Ectodermal cell (in vitro differentiated cells): ENCODE data around the gene NRARP.

Experiments used
- H3K27ac ChIP-seq: 2 replicates; pipeline ENCODE4 v1.7.0; 2013; ENCODE audit warnings: mild to moderate bottlenecking, low read depth, low read length; ENCODE audit not compliant: insufficient read depth, poor library complexity, severe bottlenecking
- H3K27me3 ChIP-seq: 2 replicates; pipeline ENCODE4 v1.7.0; 2013; ENCODE audit warnings: mild to moderate bottlenecking, low read length; ENCODE audit not compliant: insufficient read depth, control insufficient read depth, poor library complexity, severe bottlenecking
- H3K36me3 ChIP-seq: one replicate; pipeline ENCODE4 v1.7.0; 2013; ENCODE audit warnings: low read length; ENCODE audit not compliant: control insufficient read depth, insufficient read depth
- H3K4me1 ChIP-seq: one replicate; pipeline ENCODE4 v1.7.0; 2013; ENCODE audit warnings: low read length; ENCODE audit not compliant: control insufficient read depth, insufficient read depth
- H3K4me3 ChIP-seq: 2 replicates; pipeline ENCODE4 v1.7.0; 2013; ENCODE audit warnings: low read depth, low read length, control low read depth; ENCODE audit not compliant: insufficient read depth
- H3K9me3 ChIP-seq: 2 replicates; pipeline ENCODE4 v1.7.0; 2013; ENCODE audit warnings: mild to moderate bottlenecking, low read length, moderate library complexity; ENCODE audit not compliant: control insufficient read depth
- whole genome bisulfite sequencing, 2 experiments: methylation state at CpG; one replicate each; pipeline ENCODE4 v1.1.7; 2013; ENCODE audit warnings: missing lambda C conversion rate in 2 of 2; 5-methylcytosine and 5-hydroxymethylcytosine counted together

Gene NRARP

DNA sequence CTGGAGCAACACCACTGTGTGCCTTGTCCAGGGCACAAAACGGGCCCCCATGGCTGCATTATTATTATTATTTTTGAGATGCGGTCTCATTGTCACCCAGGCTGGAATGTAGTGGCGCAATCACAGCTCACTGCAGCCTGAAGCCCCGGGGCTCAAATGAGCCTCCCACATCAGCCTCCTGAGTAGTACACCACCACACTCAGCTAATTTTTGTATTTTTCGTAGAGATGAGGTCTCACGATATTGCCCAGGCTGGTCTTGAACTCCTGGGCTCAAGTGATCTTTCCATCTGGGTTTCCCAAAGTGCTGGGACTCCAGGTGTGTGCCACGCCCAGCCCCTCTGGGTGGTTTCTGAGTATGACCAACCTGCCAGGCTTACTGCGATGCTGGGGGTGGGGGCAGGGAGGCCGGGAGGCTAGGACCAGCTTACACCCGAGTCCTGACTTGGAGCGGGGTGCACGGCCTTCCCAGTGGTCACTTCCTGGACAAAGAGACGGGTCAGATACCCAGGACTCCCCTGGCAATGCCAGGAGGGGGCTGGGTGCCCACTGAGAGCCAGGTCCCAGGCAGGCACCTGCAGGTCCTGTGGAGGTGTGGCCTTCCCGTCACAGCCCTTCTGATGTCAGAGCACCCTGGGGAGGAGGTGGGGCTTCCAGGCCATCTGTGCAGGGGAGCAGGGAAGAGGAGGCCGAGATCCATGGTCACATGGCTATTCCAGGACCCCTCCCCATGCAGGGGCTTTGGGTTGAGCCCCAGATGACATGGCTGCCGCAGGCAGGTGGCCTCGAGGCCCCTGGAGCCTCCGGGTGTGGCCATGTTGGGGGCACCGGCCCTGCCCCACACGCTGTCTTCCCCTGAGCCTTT is 8.3 kb upstream of the NRARP start:
- WGBS, 2 experiments: 86 to 88% methylated on average over 20 of the region's 20 CpGs
- Histone ChIP-seq H3K27me3 (no peaks in the 10 kb centered on the region), H3K4me3 (no peak overlapping the region), H3K36me3 (no peaks in the 10 kb centered on the region), H3K4me1 (peaks cover 42% of the 10 kb centered on the region), H3K27ac (no peak overlapping the region), H3K9me3 (no peaks in the 10 kb centered on the region)

DNA sequence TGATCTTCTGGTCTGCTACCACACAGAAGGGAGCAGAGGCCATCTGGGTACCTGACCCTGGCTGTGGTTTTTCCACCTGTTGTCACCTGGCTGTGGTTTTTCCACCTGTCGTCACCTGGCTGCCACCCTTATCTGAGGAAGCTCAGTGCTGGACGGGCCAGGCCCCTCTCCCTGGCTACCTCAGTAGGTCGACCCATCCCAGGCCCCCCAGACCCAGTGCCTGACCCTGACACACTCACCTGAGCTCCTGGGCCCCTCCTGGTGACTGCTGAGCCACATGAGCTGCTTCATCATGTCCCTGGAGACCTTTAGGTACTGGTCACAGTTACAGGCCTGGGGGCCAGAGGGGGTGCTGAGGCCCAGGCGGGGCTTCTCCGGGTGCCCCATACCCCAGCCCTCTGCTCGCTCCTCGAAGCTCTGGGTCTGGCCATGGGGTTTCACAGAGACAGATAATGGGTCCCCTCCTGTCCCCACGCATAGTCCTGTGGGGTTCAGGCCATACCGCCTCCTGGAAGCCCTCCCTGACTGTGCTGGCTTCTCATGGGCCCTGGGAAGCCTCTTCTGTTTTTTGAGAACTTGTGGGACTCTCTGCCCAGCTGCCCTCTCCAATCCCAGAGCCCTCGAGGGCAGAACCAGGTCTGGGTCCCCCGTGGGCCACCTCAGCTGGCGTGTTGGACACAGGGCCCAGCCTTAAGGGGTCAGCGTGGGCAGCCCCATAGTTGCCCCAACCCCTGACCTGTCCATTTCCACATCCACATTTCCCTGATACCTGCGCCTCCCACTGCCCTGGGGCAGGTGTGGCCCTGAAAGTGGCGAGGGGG is 7.5 kb upstream of the NRARP start:
- no peaks in the 10 kb centered on the region for H3K36me3 ChIP-seq
- H3K27ac ChIP-seq: no peak overlapping the region
- H3K9me3 ChIP-seq: no peaks in the 10 kb centered on the region
- H3K4me3 ChIP-seq: no peak overlapping the region
- no peaks in the 10 kb centered on the region for H3K27me3 ChIP-seq
- H3K4me1 ChIP-seq: peaks cover 42% of the 10 kb centered on the region
- WGBS, 2 experiments: 94 to 95% methylated on average over 15 of the region's 15 CpGs

DNA sequence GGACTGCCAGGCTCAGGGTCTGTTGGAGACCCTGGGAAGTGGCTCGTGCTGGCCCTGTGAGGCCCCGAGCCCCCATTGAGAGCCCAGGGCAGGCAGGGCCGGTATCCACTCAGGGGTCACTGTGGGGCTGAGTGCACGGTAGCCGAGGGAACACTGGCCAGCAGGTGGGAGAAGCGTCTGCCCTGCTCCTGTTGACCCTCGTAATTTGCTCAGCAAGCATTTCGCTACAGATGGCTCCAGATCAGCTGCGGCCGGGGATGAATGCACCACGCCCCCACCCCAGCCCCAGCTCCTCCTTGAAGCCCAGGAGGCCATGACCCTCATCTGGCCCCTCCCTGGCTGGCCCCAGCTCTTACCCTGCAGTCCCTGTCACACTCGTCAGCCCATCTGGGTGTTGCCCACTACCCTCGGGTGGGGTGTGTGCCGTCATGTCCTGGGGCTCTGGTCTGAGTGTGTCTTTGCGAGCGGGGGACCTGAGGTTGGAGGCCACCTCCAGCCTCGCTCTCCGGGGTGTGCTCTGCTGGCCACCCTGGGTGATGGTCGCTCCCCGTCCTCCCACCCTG is 6.1 kb upstream of the NRARP start:
- WGBS, 2 experiments: 73% methylated on average over 20 of the region's 20 CpGs
- Histone ChIP-seq H3K4me3 (no peak overlapping the region), H3K4me1 (peaks cover 48% of the 10 kb centered on the region), H3K27me3 (peaks cover 5% of the 10 kb centered on the region), H3K9me3 (no peaks in the 10 kb centered on the region), H3K36me3 (no peaks in the 10 kb centered on the region), H3K27ac (no peak overlapping the region)

DNA sequence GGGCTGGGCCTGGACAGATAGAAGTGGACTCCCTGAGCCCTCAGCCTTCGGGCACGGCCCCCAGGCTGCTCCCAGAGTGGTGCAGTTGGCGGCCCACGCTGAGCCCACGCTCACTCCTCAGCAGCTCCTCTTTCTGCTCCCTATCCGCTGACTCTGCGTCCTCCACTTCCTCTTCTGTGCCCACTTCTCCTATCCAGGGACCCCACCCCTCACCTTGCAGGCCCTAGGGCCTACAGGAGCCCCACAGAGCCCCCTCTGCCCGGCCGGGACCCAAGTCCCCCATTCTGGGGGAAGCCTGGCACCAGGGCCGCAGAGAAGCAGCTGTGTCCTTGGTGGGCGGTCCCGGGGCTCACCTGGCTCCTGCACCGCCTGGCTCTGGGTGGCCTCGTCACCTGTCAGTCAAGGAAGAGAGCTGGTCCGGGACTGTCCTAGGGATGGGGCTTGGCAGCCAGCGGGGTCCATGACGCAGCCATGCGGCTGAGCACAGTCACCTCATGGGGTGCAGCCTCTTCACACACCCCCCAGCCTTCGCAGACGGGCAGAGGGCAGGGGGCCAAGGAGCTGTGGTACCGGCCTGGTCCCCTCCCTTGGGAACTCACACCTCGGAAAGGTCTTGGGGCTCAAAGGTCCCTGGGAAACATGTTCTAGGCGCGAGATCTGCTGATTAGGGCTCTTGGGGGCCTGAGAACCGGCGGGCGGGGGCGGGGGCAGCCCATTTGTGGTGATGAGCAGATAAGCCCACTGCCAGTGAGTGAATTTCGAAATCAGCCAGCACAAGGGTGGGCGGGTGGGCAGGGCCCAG is 5.4 kb upstream of the NRARP start:
- Histone ChIP-seq H3K36me3 (no peaks in the 10 kb centered on the region), H3K4me3 (no peak overlapping the region), H3K4me1 (peaks cover 54% of the 10 kb centered on the region), H3K27me3 (peaks cover 12% of the 10 kb centered on the region), H3K27ac (no peak overlapping the region), H3K9me3 (no peaks in the 10 kb centered on the region)
- WGBS, 2 experiments: 86% methylated on average over 30 of the region's 30 CpGs

DNA sequence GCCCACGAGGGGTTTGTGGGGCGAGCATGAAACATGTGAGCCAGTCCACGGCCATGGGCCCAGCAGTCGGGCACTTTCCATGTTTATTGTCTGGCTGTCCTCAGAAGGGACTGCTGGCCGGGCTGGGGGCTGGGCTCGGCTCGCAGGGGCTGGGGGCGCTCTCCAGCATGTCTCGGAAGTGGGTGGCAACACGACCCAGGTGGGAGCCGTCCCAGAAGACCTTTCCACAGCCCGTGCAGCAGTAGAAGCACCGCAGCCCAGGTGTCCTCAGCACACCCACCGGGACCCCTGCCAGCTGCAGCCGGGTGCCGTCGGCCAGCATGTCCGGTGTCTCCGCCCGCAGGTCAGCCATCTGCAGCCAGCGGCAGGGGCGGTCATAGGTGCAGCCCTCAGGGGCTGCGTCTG is 4.8 kb upstream of the NRARP start:
- no peaks in the 10 kb centered on the region for H3K9me3 ChIP-seq
- no peaks in the 10 kb centered on the region for H3K36me3 ChIP-seq
- WGBS, 2 experiments: 90% methylated on average over 23 of the region's 23 CpGs
- no peak overlapping the region for H3K4me3 ChIP-seq
- H3K27ac ChIP-seq: no peak overlapping the region
- H3K4me1 ChIP-seq: peaks cover 55% of the 10 kb centered on the region
- peaks cover 12% of the 10 kb centered on the region for H3K27me3 ChIP-seq

DNA sequence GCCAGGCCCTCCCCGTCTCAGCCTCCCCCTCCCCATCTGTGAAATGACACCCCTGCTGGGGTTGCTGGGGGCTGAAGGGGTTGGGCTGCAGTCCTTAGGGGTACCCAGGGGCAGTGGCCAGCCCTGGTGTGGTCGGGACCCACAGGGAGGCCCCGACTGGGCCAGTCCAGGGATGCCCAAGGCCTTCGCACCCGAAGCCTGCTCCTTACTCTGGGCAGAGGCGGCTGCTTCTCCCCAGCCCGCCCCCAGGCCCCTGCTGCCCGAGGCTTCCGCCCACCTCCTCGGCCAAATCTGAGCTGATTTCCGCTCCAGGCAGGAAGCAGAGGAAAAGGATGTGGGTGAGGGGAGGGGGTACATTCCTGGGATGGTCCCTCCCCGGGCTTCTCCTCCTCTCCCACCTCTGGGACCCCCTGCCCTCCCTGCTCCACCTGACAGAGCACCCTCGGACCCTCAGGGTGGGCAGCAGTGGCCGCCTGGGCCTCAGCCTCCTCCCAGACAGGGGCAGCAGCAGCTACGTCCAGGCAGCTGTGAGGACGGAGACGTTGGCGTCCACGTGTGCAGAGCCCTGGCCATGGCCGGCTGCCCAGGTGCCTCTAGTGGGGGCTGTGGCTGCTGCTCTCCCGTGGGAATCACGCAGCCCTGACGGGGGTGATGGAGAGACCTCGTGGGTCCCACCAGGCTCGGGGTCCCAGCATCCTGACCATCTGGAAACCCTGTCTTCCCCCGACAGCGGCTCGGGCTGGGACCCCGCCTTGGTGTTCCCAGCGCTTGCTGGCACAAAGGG is 4.2 kb upstream of the NRARP start:
- Histone ChIP-seq H3K36me3 (no peaks in the 10 kb centered on the region), H3K27ac (no peak overlapping the region), H3K27me3 (peaks cover 12% of the 10 kb centered on the region), H3K4me1 (peaks cover 54% of the 10 kb centered on the region), H3K4me3 (no peak overlapping the region), H3K9me3 (no peaks in the 10 kb centered on the region)
- 83% methylated on average over 30 of the region's 30 CpGs for WGBS, 2 experiments

DNA sequence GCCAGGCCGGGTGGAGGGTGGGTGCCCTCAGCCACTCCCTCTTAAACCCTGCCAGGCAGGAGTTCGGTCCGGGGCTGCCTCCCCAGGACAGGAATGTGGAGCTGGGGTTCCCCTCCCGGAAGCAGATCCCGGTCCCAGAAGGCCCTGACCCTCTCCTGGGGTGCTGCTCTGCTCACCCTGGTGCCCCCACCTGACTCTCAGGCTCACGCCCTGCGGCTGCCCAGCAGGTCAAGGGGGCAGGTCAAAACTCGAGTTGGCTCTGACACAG is 3.7 kb upstream of the NRARP start:
- Histone ChIP-seq H3K27ac (no peak overlapping the region), H3K9me3 (no peaks in the 10 kb centered on the region), H3K4me3 (no peak overlapping the region), H3K27me3 (peaks cover 12% of the 10 kb centered on the region), H3K36me3 (no peaks in the 10 kb centered on the region), H3K4me1 (peaks cover 50% of the 10 kb centered on the region)
- 78 to 79% methylated on average over 8 of the region's 8 CpGs for WGBS, 2 experiments

DNA sequence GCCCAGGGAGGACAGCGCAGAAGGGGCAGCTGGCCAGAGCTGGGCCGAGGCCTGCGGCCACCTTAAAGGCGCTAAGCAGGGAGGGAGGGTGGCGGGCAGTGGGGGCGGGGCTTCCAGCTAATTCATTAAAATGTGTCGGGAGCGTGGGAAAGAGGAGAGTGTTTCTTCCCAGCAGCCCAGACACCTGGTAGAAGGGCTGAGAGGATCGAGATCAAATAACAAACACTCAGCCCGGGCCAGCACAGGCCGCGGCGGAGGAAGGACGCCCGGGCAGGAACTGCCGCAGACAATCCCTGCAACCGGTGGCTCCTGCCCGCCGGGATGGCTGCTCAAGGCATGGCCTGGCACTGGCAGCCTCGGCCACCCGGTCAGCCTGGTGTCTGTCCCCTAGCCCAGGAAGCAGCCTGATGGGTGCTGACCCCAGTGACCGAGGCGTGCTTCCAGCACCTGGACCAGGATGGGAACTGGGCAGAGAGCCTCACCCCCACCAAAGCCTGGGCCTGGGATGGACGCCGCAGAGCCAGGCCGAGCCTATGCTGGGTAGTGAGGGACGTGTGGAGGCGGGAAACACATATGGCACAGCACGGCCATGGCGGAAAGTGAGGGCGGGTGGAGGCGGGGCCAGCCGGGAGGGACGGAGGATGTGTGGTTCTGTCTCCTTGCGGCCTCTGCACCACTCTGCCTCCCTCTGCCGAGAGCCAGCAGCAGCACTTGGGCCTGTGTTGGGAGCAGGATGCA is 3.2 kb upstream of the NRARP start:
- 57 to 60% methylated on average over 36 of the region's 36 CpGs for WGBS, 2 experiments
- H3K4me3 ChIP-seq: no peak overlapping the region
- H3K27me3 ChIP-seq: peaks cover 12% of the 10 kb centered on the region
- peaks cover 50% of the 10 kb centered on the region for H3K4me1 ChIP-seq
- peak overlapping the region; percentile 63 for H3K27ac ChIP-seq
- H3K9me3 ChIP-seq: no peaks in the 10 kb centered on the region
- H3K36me3 ChIP-seq: no peaks in the 10 kb centered on the region
